Esophagus muscularis mucosa (tissue), 3 donors: ENCODE results near the gene CPEB3.

Source experiments
- POLR2A ChIP-seq: fragments of 450-650 bp; IDR thresholded peaks from one replicate; pipeline ENCODE4 v1.6.1; 2017; ENCODE audit warnings: antibody characterized with exemption, moderate library complexity, mild to moderate bottlenecking, low read depth
- POLR2AphosphoS5 ChIP-seq, 2 donors: sonication (generic); formaldehyde crosslinking; IDR thresholded peaks; one replicate each; pipeline ENCODE4 v1.6.1; 2017; ENCODE audit warnings: antibody characterized with exemption in 2 of 2
- TF ChIP-seq, protein P1 (sequence below), 3 experiments: fragments of 200-600 bp in 2 of 3; fragments of 450-650 bp in 1 of 3; sonication (generic) in 2 of 3; IDR thresholded peaks; one replicate each; pipeline ENCODE4 v1.5.1; 2017 to 2019; ENCODE audit warnings: antibody characterized with exemption in 3 of 3, mild to moderate bottlenecking in 2 of 3, moderate library complexity in 1 of 3

DNA sequence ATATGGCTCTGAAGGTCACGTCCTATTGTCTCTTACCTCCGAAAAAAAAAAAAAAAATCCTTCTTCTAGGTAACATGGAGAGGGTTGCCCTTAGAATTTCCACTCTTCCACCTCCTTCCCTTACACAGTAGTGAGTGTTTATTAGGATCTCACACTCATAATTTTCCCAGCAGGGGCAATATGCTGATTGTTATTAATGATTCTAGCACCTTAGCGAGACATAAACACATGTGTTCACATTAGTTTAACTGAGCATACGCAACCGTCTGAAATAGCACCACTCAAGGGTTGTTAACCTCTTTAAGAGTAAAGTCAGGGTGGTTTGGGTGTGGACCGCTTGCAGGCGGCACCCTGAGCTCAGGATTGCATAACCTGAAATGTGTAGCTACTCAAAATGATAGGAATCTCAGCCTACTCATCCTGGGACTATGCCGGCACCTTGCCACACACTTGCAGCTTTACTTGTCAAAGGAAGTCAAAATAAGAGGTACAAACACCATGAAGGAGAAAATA, 52.2 kb downstream of the CPEB3 start:
- TF ChIP-seq, protein P1, sequence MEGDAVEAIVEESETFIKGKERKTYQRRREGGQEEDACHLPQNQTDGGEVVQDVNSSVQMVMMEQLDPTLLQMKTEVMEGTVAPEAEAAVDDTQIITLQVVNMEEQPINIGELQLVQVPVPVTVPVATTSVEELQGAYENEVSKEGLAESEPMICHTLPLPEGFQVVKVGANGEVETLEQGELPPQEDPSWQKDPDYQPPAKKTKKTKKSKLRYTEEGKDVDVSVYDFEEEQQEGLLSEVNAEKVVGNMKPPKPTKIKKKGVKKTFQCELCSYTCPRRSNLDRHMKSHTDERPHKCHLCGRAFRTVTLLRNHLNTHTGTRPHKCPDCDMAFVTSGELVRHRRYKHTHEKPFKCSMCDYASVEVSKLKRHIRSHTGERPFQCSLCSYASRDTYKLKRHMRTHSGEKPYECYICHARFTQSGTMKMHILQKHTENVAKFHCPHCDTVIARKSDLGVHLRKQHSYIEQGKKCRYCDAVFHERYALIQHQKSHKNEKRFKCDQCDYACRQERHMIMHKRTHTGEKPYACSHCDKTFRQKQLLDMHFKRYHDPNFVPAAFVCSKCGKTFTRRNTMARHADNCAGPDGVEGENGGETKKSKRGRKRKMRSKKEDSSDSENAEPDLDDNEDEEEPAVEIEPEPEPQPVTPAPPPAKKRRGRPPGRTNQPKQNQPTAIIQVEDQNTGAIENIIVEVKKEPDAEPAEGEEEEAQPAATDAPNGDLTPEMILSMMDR (IDR thresholded peaks at IDR 0.05) = no peak
- TF ChIP-seq POLR2A = no peak
- peak; percentile 19 to 77 for TF ChIP-seq POLR2AphosphoS5 (IDR thresholded peaks at IDR 0.05)
